SK-N-SH (cell line): Measurements from ENCODE around the gene SLC14A1. TPM values are rescaled to one million over a fixed set of nuclear protein-coding genes. Genes with fewer than 3 reads are reported as not detected.

ENCODE experiments used
- CTCF ChIA-PET: fragments of 300-600, 350-600 bp; formaldehyde crosslinking; extraction: SDS; loops from one replicate; lab custom pipeline; 2021; lab: Yijun Ruan, JAX
- POLR2A ChIA-PET: fragments of 350-600 bp; sonication (Branson Sonifier 250); formaldehyde crosslinking; extraction: SDS; loops from one replicate; lab custom pipeline; 2020; ENCODE audit warnings: antibody characterized with exemption, inconsistent platforms; lab: Yijun Ruan, JAX
- DNase-seq: peaks from one replicate; pipeline ENCODE4 v3.0.0; 2012
- H2AFZ ChIP-seq: fragments of 200-600 bp; sonication (generic); 2 replicates; pipeline ENCODE4 v1.8.1; 2016; ENCODE audit warnings: antibody characterized with exemption, mild to moderate bottlenecking, low read depth
- H3F3A ChIP-seq: fragments of 200-600 bp; sonication (generic); replicated peaks from 2 replicates; pipeline ENCODE3; 2016; ENCODE audit warnings: antibody characterized with exemption, mild to moderate bottlenecking; ENCODE audit not compliant: insufficient read depth
- H3K27ac ChIP-seq, 2 experiments: fragments of 200-500 bp in 1 of 2; fragments of 200-600 bp in 1 of 2; sonication (Bioruptor generic) in 1 of 2; sonication (generic), shearing (Covaris generic) in 1 of 2; 2 replicates each; pipeline versions ENCODE4 v1.5.1 to v1.6.1; 2014 to 2016; ENCODE audit warnings: low read depth in 2 of 2, inconsistent platforms in 1 of 2, low read length in 1 of 2, mild to moderate bottlenecking in 1 of 2, mixed read lengths in 1 of 2
- H3K27me3 ChIP-seq: fragments of 200-600 bp; sonication (generic), shearing (Covaris generic); 2 replicates; pipeline ENCODE4 v1.6.1; 2016; ENCODE audit warnings: mixed run types; ENCODE audit not compliant: insufficient read depth
- H3K36me3 ChIP-seq, 2 experiments: fragments of 200-500 bp in 1 of 2; fragments of 200-600 bp in 1 of 2; sonication (Bioruptor generic) in 1 of 2; sonication (generic) in 1 of 2; replicated peaks in 1 of 2; 2 replicates each; pipeline versions ENCODE3 to v1.5.1; 2014 to 2016; ENCODE audit warnings: low read length in 1 of 2, mild to moderate bottlenecking in 1 of 2; ENCODE audit not compliant: insufficient read depth in 2 of 2, control insufficient read depth in 1 of 2
- H3K4me1 ChIP-seq, 2 experiments: fragments of 200-500 bp in 1 of 2; fragments of 200-600 bp in 1 of 2; sonication (Bioruptor generic) in 1 of 2; sonication (generic), shearing (Covaris generic) in 1 of 2; 2 replicates each; pipeline versions ENCODE4 v1.5.1 to v1.6.1; 2014 to 2016; ENCODE audit warnings: low read depth in 1 of 2, low read length in 1 of 2, mixed run types in 1 of 2; ENCODE audit not compliant: insufficient read depth in 2 of 2, control insufficient read depth in 1 of 2
- H3K4me2 ChIP-seq: fragments of 200-600 bp; sonication (generic), shearing (Covaris generic); 2 replicates; pipeline ENCODE4 v1.6.1; 2017; ENCODE audit warnings: mixed run types
- H3K4me3 ChIP-seq, 2 experiments: fragments of 200-500 bp in 1 of 2; fragments of 200-600 bp in 1 of 2; sonication (Bioruptor generic) in 1 of 2; sonication (generic), shearing (Covaris generic) in 1 of 2; 2 replicates each; pipeline versions ENCODE4 v1.5.1 to v1.8.1; 2014 to 2016; ENCODE audit warnings: low read depth in 2 of 2, inconsistent platforms in 1 of 2, low read length in 1 of 2, mild to moderate bottlenecking in 1 of 2, mixed read lengths in 1 of 2, moderate library complexity in 1 of 2
- H3K79me2 ChIP-seq: fragments of 200-600 bp; sonication (generic); 2 replicates; pipeline ENCODE4 v1.8.1; 2017; ENCODE audit warnings: mild to moderate bottlenecking; ENCODE audit not compliant: insufficient read depth
- H3K9ac ChIP-seq: fragments of 200-600 bp; sonication (generic); 2 replicates; pipeline ENCODE4 v1.6.1; 2017; ENCODE audit warnings: mixed run types
- H3K9me2 ChIP-seq: fragments of 200-600 bp; sonication (generic); 2 replicates; pipeline ENCODE4 v1.6.1; 2017; ENCODE audit warnings: mixed run types
- H3K9me3 ChIP-seq: fragments of 200-600 bp; sonication (generic); 2 replicates; pipeline ENCODE4 v1.6.1; 2017; ENCODE audit warnings: mixed run types, mild to moderate bottlenecking, moderate library complexity
- H4K20me1 ChIP-seq: fragments of 200-600 bp; sonication (generic); 2 replicates; pipeline ENCODE4 v1.6.1; 2017; ENCODE audit warnings: mild to moderate bottlenecking, mixed run types; ENCODE audit not compliant: insufficient read depth
- FOSL2 ChIP-seq: IDR thresholded peaks from 2 replicates; pipeline ENCODE4 v1.4.0; 2012; ENCODE audit warnings: low read depth, mild to moderate bottlenecking, moderate library complexity, borderline replicate concordance
- GABPA ChIP-seq: IDR thresholded peaks from 2 replicates; pipeline ENCODE4 v1.4.0; 2012; ENCODE audit warnings: low read depth, mild to moderate bottlenecking
- JUND ChIP-seq: IDR thresholded peaks from 2 replicates; pipeline ENCODE4 v1.4.0; 2012
- MEF2A ChIP-seq: IDR thresholded peaks from 2 replicates; pipeline ENCODE4 v1.4.0; 2012; ENCODE audit warnings: low read depth, borderline replicate concordance
- MXI1 ChIP-seq: IDR thresholded peaks from 2 replicates; pipeline ENCODE4 v1.6.1; 2012; ENCODE audit warnings: mild to moderate bottlenecking, low read depth, low read length, improper control_type of control experiment
- POLR2AphosphoS5 ChIP-seq: IDR thresholded peaks from 2 replicates; pipeline ENCODE4 v1.6.1; 2012; ENCODE audit warnings: low read depth, low read length
- RAD21 ChIP-seq: IDR thresholded peaks from 2 replicates; pipeline ENCODE4 v1.6.1; 2012; ENCODE audit warnings: mild to moderate bottlenecking, low read length
- RXRA ChIP-seq: IDR thresholded peaks from 2 replicates; pipeline ENCODE4 v1.4.0; 2012; ENCODE audit warnings: low read depth, mild to moderate bottlenecking, borderline replicate concordance
- TAF1 ChIP-seq: IDR thresholded peaks from 2 replicates; pipeline ENCODE4 v1.6.1; 2012; ENCODE audit warnings: low read depth, mild to moderate bottlenecking, low read length, moderate library complexity, borderline replicate concordance
- TEAD4 ChIP-seq: IDR thresholded peaks from 2 replicates; pipeline ENCODE4 v1.4.0; 2012; ENCODE audit warnings: mild to moderate bottlenecking, borderline replicate concordance; ENCODE audit not compliant: insufficient read depth
- YY1 ChIP-seq: IDR thresholded peaks from 2 replicates; pipeline ENCODE4 v1.4.0; 2012; ENCODE audit warnings: low read depth, mild to moderate bottlenecking
- WGBS: methylation state at CpG from one replicate; pipeline ENCODE4 v1.1.6; 2017; ENCODE audit warnings: low lambda C conversion rate; 5-methylcytosine and 5-hydroxymethylcytosine counted together
- polyA plus RNA-seq, 3 experiments: library from polyadenylated mRNA; depleted of rRNA; stranded (reverse); fragments of >200 nt; gene quantifications; 2 replicates each; pipeline ENCODE4 v1.2.3, GENCODE V29; 2012
- TF ChIP-seq, protein P1 (sequence below): IDR thresholded peaks from 2 replicates; pipeline ENCODE4 v1.6.1; 2012; ENCODE audit warnings: mild to moderate bottlenecking, low read depth, low read length, moderate library complexity
- TF ChIP-seq, protein P2 (sequence below): fragments of 200-600 bp; sonication (generic); IDR thresholded peaks from 2 replicates; pipeline ENCODE4 v1.6.1; 2017; ENCODE audit warnings: antibody characterized with exemption, mild to moderate bottlenecking, moderate library complexity
- TF ChIP-seq, protein P3 (sequence below): fragments of 150-350 bp; IDR thresholded peaks from 2 replicates; pipeline ENCODE4 v1.6.1; 2016; ENCODE audit warnings: mild to moderate bottlenecking, low read depth, low read length
- TF ChIP-seq, protein P4 (sequence below): IDR thresholded peaks from 2 replicates; pipeline ENCODE4 v1.4.0; 2012; ENCODE audit warnings: low read depth, borderline replicate concordance

SLC14A1 gene
- polyA plus RNA-seq, 1 of the 3 experiments (the other 2 are of a cell fraction): 2.4 TPM

DNA sequence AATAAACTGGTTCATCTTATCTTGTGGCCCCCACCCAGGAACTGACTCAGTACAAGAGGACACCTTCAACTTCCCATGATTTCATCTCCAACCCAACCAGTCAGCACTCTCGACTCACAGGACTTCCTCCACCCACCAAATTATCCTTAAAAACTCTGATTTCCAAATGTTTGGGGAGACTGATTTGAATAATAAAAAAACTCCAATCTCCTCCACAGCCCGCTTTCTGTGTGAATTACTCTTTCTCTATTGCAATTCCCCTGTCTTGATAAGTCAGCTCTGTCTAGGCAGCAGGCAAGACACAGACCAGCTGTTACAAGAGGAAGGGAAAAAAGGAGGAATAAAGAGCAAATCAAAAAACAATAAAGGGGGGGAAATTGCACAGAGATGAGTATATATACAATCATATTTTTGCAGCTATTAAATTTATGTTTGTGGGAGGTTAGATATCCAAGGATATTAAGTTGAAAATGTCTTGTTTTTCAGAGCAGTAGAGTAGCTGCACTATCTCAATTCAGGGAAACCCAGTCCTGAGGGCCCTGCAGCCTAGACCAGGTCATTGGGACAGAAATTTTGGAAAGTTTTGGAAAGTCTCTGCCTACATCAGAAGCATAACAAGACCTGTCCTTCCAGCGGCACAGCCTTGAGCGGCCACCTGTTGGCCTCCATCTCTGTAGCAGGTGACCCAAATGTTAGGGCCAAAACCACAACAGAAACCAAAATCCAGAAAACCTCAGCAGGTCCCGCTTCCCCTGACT lies 68.7 kb downstream of the SLC14A1 start:
- POLR2A ChIA-PET: no interaction called here
- Histone ChIP-seq H3K79me2 (no peaks in the 10 kb centered on the region), H3K36me3 (no peaks in the 10 kb centered on the region), H3K9me2 (no peaks in the 10 kb centered on the region), H3K27ac (peak overlapping the region in 1 of 2 experiments; percentile 90; a peak in 2 of 4 replicates), H3K27me3 (no peaks in the 10 kb centered on the region), H3K9ac (no peak overlapping the region), H3K4me1 (peaks cover 0 to 15% of the 10 kb centered on the region in 2 experiments; a peak in 2 of 4 replicates), H3K4me3 (peak overlapping the region in 1 of 2 experiments; percentile 0; a peak in 1 of 4 replicates), H3F3A (peaks cover 16% of the 10 kb centered on the region), H3K4me2 (peak overlapping the region; percentile 13; the same call in 1 of the 2 replicates)
- CTCF ChIA-PET: no interaction called here
- 52% methylated on average over 3 of the region's 5 CpGs for WGBS
- no peak for DNase-seq
- no peak for TF ChIP-seq RXRA
- TF ChIP-seq JUND: no peak
- TF ChIP-seq, protein P1, sequence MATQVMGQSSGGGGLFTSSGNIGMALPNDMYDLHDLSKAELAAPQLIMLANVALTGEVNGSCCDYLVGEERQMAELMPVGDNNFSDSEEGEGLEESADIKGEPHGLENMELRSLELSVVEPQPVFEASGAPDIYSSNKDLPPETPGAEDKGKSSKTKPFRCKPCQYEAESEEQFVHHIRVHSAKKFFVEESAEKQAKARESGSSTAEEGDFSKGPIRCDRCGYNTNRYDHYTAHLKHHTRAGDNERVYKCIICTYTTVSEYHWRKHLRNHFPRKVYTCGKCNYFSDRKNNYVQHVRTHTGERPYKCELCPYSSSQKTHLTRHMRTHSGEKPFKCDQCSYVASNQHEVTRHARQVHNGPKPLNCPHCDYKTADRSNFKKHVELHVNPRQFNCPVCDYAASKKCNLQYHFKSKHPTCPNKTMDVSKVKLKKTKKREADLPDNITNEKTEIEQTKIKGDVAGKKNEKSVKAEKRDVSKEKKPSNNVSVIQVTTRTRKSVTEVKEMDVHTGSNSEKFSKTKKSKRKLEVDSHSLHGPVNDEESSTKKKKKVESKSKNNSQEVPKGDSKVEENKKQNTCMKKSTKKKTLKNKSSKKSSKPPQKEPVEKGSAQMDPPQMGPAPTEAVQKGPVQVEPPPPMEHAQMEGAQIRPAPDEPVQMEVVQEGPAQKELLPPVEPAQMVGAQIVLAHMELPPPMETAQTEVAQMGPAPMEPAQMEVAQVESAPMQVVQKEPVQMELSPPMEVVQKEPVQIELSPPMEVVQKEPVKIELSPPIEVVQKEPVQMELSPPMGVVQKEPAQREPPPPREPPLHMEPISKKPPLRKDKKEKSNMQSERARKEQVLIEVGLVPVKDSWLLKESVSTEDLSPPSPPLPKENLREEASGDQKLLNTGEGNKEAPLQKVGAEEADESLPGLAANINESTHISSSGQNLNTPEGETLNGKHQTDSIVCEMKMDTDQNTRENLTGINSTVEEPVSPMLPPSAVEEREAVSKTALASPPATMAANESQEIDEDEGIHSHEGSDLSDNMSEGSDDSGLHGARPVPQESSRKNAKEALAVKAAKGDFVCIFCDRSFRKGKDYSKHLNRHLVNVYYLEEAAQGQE: no peak
- no peak for TF ChIP-seq FOSL2
- no peak for TF ChIP-seq RAD21
- TF ChIP-seq TAF1: no peak
- no peak for TF ChIP-seq GABPA
- TF ChIP-seq TEAD4: no peak
- no peak for TF ChIP-seq POLR2AphosphoS5
- TF ChIP-seq, protein P2, sequence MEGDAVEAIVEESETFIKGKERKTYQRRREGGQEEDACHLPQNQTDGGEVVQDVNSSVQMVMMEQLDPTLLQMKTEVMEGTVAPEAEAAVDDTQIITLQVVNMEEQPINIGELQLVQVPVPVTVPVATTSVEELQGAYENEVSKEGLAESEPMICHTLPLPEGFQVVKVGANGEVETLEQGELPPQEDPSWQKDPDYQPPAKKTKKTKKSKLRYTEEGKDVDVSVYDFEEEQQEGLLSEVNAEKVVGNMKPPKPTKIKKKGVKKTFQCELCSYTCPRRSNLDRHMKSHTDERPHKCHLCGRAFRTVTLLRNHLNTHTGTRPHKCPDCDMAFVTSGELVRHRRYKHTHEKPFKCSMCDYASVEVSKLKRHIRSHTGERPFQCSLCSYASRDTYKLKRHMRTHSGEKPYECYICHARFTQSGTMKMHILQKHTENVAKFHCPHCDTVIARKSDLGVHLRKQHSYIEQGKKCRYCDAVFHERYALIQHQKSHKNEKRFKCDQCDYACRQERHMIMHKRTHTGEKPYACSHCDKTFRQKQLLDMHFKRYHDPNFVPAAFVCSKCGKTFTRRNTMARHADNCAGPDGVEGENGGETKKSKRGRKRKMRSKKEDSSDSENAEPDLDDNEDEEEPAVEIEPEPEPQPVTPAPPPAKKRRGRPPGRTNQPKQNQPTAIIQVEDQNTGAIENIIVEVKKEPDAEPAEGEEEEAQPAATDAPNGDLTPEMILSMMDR: no peak
- TF ChIP-seq MXI1: no peak
- TF ChIP-seq, protein P3, sequence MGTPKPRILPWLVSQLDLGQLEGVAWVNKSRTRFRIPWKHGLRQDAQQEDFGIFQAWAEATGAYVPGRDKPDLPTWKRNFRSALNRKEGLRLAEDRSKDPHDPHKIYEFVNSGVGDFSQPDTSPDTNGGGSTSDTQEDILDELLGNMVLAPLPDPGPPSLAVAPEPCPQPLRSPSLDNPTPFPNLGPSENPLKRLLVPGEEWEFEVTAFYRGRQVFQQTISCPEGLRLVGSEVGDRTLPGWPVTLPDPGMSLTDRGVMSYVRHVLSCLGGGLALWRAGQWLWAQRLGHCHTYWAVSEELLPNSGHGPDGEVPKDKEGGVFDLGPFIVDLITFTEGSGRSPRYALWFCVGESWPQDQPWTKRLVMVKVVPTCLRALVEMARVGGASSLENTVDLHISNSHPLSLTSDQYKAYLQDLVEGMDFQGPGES: no peak
- no peak for TF ChIP-seq MEF2A
- TF ChIP-seq, protein P4, sequence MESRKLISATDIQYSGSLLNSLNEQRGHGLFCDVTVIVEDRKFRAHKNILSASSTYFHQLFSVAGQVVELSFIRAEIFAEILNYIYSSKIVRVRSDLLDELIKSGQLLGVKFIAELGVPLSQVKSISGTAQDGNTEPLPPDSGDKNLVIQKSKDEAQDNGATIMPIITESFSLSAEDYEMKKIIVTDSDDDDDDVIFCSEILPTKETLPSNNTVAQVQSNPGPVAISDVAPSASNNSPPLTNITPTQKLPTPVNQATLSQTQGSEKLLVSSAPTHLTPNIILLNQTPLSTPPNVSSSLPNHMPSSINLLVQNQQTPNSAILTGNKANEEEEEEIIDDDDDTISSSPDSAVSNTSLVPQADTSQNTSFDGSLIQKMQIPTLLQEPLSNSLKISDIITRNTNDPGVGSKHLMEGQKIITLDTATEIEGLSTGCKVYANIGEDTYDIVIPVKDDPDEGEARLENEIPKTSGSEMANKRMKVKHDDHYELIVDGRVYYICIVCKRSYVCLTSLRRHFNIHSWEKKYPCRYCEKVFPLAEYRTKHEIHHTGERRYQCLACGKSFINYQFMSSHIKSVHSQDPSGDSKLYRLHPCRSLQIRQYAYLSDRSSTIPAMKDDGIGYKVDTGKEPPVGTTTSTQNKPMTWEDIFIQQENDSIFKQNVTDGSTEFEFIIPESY: no peak
- no peak for TF ChIP-seq YY1
- TF ChIP-seq, all 33 proteins: peak for 0
- no peaks in the 10 kb centered on the region for H3K9me3 ChIP-seq
- H2AFZ ChIP-seq: peak overlapping the region; percentile 62; the same call in 1 of the 2 replicates
- H4K20me1 ChIP-seq: no peaks in the 10 kb centered on the region
